Measurements from ENCODE around the gene GLI3. TPM values are rescaled to one million over a fixed set of nuclear protein-coding genes. Genes with fewer than 3 reads are reported as not detected.

The GLI3 gene
- total and polyA plus RNA-seq, 10 of the 15 experiments (the other 5 are each of a cell fraction or from before 2014, with no cell fraction given), result 0.01 TPM; not detected in 8

DNA sequence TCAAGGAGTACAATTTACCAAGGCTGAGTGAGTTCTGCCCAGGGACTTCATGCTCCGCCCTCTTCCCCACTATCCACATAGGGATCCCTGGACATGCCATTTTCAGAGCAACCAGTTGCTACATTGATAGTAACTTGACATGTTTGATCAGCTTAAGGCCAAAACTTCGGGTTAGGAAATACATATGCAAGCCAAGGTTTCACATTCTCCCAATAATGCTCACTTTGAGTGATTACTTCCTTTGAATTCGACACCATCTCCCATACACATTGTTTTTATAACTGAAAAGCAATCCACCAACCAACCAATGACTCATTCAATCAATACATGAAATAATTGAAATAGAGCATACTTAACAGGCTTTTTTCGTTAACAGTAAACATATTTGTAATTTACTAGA, 137.9 kb downstream of the GLI3 start:
- ChIA-PET POLR2A (no interaction called here), SMC1A (ENCODE audit: uncharacterized antibody, unreplicated experiment) (no interaction called here), CTCF (no interaction called here), RAD21 (ENCODE audit: unreplicated experiment) (no interaction called here)
- no peak for TF ChIP-seq MEF2B (IDR thresholded peaks at IDR 0.05; ENCODE audit: partially characterized antibody, poor library complexity, severe bottlenecking)
- TF ChIP-seq, protein P1, sequence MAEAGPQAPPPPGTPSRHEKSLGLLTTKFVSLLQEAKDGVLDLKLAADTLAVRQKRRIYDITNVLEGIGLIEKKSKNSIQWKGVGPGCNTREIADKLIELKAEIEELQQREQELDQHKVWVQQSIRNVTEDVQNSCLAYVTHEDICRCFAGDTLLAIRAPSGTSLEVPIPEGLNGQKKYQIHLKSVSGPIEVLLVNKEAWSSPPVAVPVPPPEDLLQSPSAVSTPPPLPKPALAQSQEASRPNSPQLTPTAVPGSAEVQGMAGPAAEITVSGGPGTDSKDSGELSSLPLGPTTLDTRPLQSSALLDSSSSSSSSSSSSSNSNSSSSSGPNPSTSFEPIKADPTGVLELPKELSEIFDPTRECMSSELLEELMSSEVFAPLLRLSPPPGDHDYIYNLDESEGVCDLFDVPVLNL (IDR thresholded peaks at IDR 0.05; ENCODE audit: low read depth, low read length), result no peak
- DNase-seq (ENCODE audit: low read depth, low spot score), result no peak
- no TSS peak for BruUV-seq (replicated peaks)
- Histone ChIP-seq H2AFZ (ENCODE audit: control insufficient read depth, low read depth, low read length) (no peak overlapping the region), H3K79me2 (ENCODE audit: control insufficient read depth, insufficient read depth, low read length) (no peaks in the 10 kb centered on the region), H3K27me3 (replicated peaks in 1 of 2; ENCODE audit: control insufficient read depth in 2 of 2, insufficient read depth in 2 of 2, low read length in 1 of 2) (no peaks in the 10 kb centered on the region; a peak in 1 of 4 replicates), H3K4me2 (ENCODE audit: control insufficient read depth, insufficient read depth) (no peak overlapping the region), H3K4me3 (no peak overlapping the region), H3K36me3 (ENCODE audit: control insufficient read depth in 2 of 2, insufficient read depth in 2 of 2, low read length in 1 of 2) (no peaks in the 10 kb centered on the region), H3K4me1 (ENCODE audit: control insufficient read depth, insufficient read depth, low read length) (no peaks in the 10 kb centered on the region), H3K9me3 (replicated peaks; ENCODE audit: control insufficient read depth, insufficient read depth, low read length) (no peaks in the 10 kb centered on the region), H4K20me1 (ENCODE audit: control insufficient read depth, insufficient read depth) (no peaks in the 10 kb centered on the region), H3K9ac (ENCODE audit: control insufficient read depth, insufficient read depth, low read length) (no peak overlapping the region), H3K27ac (ENCODE audit: control insufficient read depth, insufficient read depth) (no peak overlapping the region)
- in situ Hi-C loops (cut with MboI) (no loop called here), intact Hi-C loops (cut with micrococcal nuclease; ENCODE audit: unreplicated experiment) (no loop called here)
- WGBS (ENCODE audit: insufficient coverage, insufficient replicate concordance, low lambda C conversion rate, missing lambda C conversion rate), result 4% methylated on average over 4 of the region's 4 CpGs
- FAIRE-seq, result no peak
- no peak for ATAC-seq

GRCh38 chr7:42097752-42098151, 139.3 kb downstream of the GLI3 start:
- no TSS peak for BruUV-seq (replicated peaks)
- RAD21 ChIA-PET (ENCODE audit: unreplicated experiment), result no interaction called here
- H3K4me3 ChIP-seq, result no peak overlapping the region
- intact Hi-C loops (cut with micrococcal nuclease; ENCODE audit: unreplicated experiment) (no loop called here), in situ Hi-C loops (cut with MboI) (no loop called here)
- H2AFZ ChIP-seq (ENCODE audit: control insufficient read depth, low read depth, low read length), result no peak overlapping the region
- CTCF ChIA-PET, result no interaction called here
- no peak overlapping the region for H3K9ac ChIP-seq (ENCODE audit: control insufficient read depth, insufficient read depth, low read length)
- H3K4me1 ChIP-seq (ENCODE audit: control insufficient read depth, insufficient read depth, low read length), result no peaks in the 10 kb centered on the region
- no peak overlapping the region for H3K27ac ChIP-seq (ENCODE audit: control insufficient read depth, insufficient read depth)
- no peak for TF ChIP-seq POU2F2 (IDR thresholded peaks at IDR 0.05; ENCODE audit: borderline replicate concordance, low read depth, low read length)
- TF ChIP-seq BHLHE40 (IDR thresholded peaks at IDR 0.05; ENCODE audit: borderline replicate concordance in 1 of 2, low read depth in 2 of 2, low read length in 1 of 2), result no peak
- TF ChIP-seq SRF (IDR thresholded peaks at IDR 0.05; ENCODE audit: low read depth in 2 of 2, low read length in 2 of 2), result no peak
- TF ChIP-seq RELA (IDR thresholded peaks at IDR 0.05; ENCODE audit: borderline replicate concordance, partially characterized antibody), result no peak
- no peak for TF ChIP-seq KAT2A (conservative IDR thresholded peaks at IDR 0.05; ENCODE audit: control insufficient read depth, low read depth, low read length)
- TF ChIP-seq YBX1 (IDR thresholded peaks at IDR 0.05), result no peak
- no peak for TF ChIP-seq NFIC (IDR thresholded peaks at IDR 0.05; ENCODE audit: low read depth, low read length)
- TF ChIP-seq RCOR1 (conservative IDR thresholded peaks at IDR 0.05; ENCODE audit: low read depth, low read length), result no peak
- TF ChIP-seq ZSCAN29 (IDR thresholded peaks at IDR 0.05), result no peak
- no peak for TF ChIP-seq TCF3 (IDR thresholded peaks at IDR 0.05; ENCODE audit: borderline replicate concordance, insufficient read depth, low read depth, low read length)
- H3K36me3 ChIP-seq (ENCODE audit: control insufficient read depth in 2 of 2, insufficient read depth in 2 of 2, low read length in 1 of 2), result no peaks in the 10 kb centered on the region
- no peaks in the 10 kb centered on the region for H3K79me2 ChIP-seq (ENCODE audit: control insufficient read depth, insufficient read depth, low read length)
- DNase-seq (ENCODE audit: low read depth, low spot score), result no peak
- H3K4me2 ChIP-seq (ENCODE audit: control insufficient read depth, insufficient read depth), result no peak overlapping the region
- POLR2A ChIA-PET, result no interaction called here
- no peaks in the 10 kb centered on the region for H3K9me3 ChIP-seq (replicated peaks; ENCODE audit: control insufficient read depth, insufficient read depth, low read length)
- ATAC-seq, result peak; percentile 40; the same call in 1 of the 3 replicates
- FAIRE-seq, result no peak
- no peaks in the 10 kb centered on the region for H4K20me1 ChIP-seq (ENCODE audit: control insufficient read depth, insufficient read depth)
- H3K27me3 ChIP-seq (replicated peaks in 1 of 2; ENCODE audit: control insufficient read depth in 2 of 2, insufficient read depth in 2 of 2, low read length in 1 of 2), result no peaks in the 10 kb centered on the region; a peak in 1 of 4 replicates
- SMC1A ChIA-PET (ENCODE audit: uncharacterized antibody, unreplicated experiment), result no interaction called here
- WGBS (ENCODE audit: insufficient coverage, insufficient replicate concordance, low lambda C conversion rate, missing lambda C conversion rate), result 30% methylated on average over 5 of the region's 5 CpGs

Measured in GM12878 (cell line).